GM10248 (cell line): ENCODE results near the gene SLC44A4.

ENCODE experiments used
- CTCF ChIA-PET: fragments of 300-600 bp; sonication (Branson Sonifier 250); formaldehyde crosslinking; extraction: SDS; loops from one replicate; lab custom pipeline; 2021; ENCODE audit warnings: antibody characterized with exemption; lab: Yijun Ruan, JAX
- POLR2A ChIA-PET: fragments of 350-650 bp; sonication (Branson Sonifier 250); formaldehyde crosslinking; extraction: SDS; loops from one replicate; lab custom pipeline; 2020; ENCODE audit warnings: antibody characterized with exemption; lab: Yijun Ruan, JAX
- DNase-seq: peaks from one replicate; pipeline ENCODE4 v3.0.0; 2012; ENCODE audit errors: extremely low spot score
- TF ChIP-seq, protein P1 (sequence below): IDR thresholded peaks from 2 replicates; pipeline ENCODE4 v1.5.1; 2012; ENCODE audit warnings: mild to moderate bottlenecking, low read depth; ENCODE audit errors: extremely low read depth, missing control alignments, control extremely low read depth

Gene SLC44A4

DNA sequence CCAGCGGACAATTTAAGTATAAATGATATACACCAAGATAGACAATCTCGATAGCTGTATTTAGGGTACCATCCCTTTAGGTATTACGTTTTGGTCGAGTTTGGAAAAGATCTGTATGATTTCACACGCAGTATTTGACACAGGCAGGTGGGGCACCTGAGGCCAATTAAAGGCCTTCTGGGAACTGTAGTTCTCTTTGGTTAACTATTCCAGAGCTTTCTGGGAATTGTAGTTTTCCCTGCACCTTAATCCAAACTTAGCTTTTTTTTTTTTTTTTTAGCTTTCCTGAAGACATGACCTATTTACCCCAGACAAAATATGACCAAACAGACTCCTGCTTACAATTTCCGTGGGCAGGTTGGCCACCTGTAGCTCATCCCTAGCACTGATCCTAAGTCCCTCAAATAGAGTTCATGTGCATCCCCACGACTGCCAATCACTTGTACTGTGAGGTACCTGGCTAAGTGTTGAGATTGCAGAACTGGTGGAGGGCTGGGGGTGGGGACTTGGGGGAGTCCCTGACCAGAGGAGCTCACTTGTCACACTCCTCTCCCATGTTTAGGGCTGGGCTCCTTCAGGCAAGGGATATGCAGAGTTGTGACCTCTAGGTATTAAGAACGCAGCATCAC is 19.7 kb upstream of the SLC44A4 start:
- DNase-seq = no peak
- ChIA-PET CTCF (interaction anchor here (0.9 to 1.6 kb wide), 5 partner anchors 9 to 347 kb away, joined by 3 to 5 read pairs (median 3); no protein-coding TSS in a partner anchor), POLR2A (interaction anchor here (0.7 to 2.1 kb wide), 3 partner anchors 36 to 908 kb away, joined by 3 to 9 read pairs (median 5); partner anchors contain the start of genes ABHD16A and NEU1)
- TF ChIP-seq, protein P1, sequence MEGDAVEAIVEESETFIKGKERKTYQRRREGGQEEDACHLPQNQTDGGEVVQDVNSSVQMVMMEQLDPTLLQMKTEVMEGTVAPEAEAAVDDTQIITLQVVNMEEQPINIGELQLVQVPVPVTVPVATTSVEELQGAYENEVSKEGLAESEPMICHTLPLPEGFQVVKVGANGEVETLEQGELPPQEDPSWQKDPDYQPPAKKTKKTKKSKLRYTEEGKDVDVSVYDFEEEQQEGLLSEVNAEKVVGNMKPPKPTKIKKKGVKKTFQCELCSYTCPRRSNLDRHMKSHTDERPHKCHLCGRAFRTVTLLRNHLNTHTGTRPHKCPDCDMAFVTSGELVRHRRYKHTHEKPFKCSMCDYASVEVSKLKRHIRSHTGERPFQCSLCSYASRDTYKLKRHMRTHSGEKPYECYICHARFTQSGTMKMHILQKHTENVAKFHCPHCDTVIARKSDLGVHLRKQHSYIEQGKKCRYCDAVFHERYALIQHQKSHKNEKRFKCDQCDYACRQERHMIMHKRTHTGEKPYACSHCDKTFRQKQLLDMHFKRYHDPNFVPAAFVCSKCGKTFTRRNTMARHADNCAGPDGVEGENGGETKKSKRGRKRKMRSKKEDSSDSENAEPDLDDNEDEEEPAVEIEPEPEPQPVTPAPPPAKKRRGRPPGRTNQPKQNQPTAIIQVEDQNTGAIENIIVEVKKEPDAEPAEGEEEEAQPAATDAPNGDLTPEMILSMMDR = no peak

DNA sequence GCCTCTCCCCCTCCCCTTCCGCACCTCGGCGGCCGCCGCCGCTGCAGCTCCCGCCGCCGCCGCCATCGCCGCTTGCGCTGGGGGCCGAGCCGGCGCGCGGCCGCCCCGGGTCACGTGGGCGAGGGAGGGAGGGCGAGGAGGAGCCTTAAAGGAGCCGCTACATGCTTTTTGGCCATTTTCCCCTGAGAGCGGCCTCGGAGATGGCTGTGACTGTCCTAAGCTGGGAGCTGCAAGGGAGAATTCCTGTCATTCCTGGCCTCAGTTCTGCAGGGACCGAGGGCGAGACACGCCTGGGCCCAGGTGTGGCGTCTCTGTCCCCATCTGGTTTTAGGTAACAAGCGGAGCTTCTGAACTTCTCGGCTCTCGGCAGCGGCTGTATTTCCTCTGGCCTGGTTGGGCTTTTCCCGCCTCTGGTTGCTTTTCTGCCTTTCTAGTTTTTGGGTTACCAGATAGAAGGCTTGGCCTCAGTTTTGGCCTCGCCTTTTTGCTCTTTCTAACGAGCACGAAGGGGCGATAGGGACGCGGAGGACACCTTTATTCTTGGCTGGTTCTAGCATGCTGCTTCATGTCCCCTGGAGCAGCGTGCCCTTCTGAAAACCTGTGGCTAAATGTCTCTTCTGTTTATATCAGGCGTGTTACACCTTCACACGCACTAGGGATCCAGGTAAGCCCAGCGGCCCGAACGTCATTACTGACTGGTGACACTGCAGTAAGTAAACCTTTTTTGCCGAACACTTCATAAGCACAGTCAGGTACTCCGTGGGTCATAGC is 19.0 kb upstream of the SLC44A4 start, which contains the start of gene EHMT2:
EHMT2 (minus strand) TSS at position 87 of the 771 bp plus-strand sequence; CDS start at position 66, 21 bp downstream.
- TF ChIP-seq, protein P1 = no peak
- ChIA-PET CTCF (interaction anchor here (0.8 to 1.6 kb wide), 6 partner anchors 8 to 346 kb away, joined by 3 to 5 read pairs (median 3); no protein-coding TSS in a partner anchor), POLR2A (interaction anchor here (0.6 to 2.1 kb wide), 4 partner anchors 35 to 908 kb away, joined by 3 to 9 read pairs (median 4); partner anchors contain the start of genes ABHD16A, HSPA1B and NEU1)
- peak; percentile 91 for DNase-seq

DNA sequence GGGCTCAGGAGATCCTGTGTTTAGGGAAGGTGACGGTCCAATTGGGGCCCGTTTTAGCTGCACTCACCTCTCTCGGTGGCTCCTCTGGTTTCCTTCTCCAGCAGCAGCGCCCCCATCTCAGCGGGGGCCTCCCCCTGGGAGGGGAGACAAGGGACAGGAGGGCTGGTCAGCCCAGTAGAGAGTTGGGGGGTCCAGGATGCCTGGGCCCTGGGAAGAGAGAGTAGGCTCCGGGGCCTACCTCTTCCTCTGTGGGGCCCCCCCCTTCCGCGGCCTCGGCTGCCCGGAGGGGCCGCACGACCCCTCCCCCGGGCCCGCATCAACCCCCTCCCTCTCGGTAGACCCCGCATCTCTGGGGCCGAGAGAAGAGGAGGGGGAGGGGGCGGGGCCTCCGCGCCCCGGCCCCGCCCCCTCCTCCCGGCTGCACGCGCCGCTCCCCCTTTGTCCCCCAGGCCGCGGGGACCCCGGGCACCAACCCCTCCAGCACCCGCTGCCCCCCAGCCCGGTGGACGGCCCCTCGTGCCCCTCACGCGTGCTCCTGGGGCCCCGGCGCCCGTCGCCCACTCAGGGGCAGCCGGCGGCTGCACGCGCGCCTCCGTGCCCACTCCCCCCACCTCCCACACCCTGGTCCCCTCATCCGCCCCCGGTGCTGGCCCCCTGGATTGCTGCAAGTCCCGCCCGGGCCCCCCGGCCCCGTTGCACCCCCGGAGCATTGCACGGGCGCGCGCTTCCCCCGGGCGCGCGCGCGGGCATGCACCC is 18.2 kb upstream of the SLC44A4 start:
- CTCF ChIA-PET = interaction anchor here (0.8 to 1.1 kb wide), 3 partner anchors 9 to 244 kb away, joined by 3 to 4 read pairs (median 3); no protein-coding TSS in a partner anchor
- POLR2A ChIA-PET = interaction anchor here (0.6 to 2.1 kb wide), 2 partner anchors 34 to 70 kb away, joined by 3 to 9 read pairs; partner anchors contain the start of genes HSPA1B and NEU1
- no peak for DNase-seq
- TF ChIP-seq, protein P1 = no peak

DNA sequence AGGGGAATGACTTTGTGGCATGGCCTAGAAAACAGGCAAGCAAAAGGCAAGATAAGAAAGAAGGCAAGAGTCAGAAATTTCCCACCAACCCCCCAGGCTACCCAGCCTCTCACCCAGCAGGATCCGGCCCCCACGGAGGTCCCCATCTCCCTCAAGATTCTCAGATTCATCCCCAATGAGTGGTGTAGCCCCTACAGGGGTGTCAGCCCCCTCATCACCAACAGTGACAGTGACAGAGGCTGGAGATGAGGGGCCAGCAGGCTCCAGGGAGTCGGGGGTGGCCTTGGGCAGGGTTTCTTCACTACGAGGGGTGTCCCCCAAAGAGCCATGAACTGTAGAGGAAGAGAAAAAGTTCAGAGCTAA is 17.7 kb upstream of the SLC44A4 start:
- TF ChIP-seq, protein P1 = no peak
- ChIA-PET POLR2A (interaction anchor here (2.1 kb wide), 1 partner anchor 34 kb away, joined by 9 read pairs; the partner anchor contains the start of gene NEU1), CTCF (interaction anchor here (1.1 to 1.6 kb wide), 2 partner anchors 9 to 10 kb away, joined by 4 read pairs; no protein-coding TSS in a partner anchor)
- no peak for DNase-seq

DNA sequence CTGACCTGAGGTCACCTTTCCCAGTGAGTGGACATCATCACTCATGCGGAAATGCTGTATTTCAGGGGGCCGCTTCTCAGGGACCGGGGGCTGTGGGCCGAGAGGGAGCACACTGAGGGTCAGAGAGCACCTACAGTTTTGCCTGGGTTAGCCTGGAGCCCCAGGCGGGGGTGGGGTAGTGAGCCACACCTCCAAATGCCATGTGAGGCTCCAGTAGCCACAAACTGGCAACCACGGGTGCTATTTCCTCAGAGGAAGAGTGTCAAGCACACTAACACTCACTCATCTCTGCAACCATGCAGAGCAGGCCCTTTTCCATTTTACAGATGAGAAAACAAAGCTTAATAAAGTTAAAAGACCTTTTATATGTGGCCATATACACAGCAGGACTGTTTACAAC is 14.0 kb upstream of the SLC44A4 start:
- no peak for DNase-seq
- POLR2A ChIA-PET = no interaction called here
- CTCF ChIA-PET = no interaction called here
- TF ChIP-seq, protein P1 = no peak
